HG03060 (cell line): Measurements from ENCODE around the gene UBE2E2.

Experiments used
- ATAC-seq: cut with Tn5 transposase; IDR thresholded peaks from one replicate; pipeline ENCODE4 v1.9.1; 2021; ENCODE audit warnings: low read depth, moderate number of reproducible peaks; ENCODE audit not compliant: unreplicated experiment

UBE2E2 gene

DNA sequence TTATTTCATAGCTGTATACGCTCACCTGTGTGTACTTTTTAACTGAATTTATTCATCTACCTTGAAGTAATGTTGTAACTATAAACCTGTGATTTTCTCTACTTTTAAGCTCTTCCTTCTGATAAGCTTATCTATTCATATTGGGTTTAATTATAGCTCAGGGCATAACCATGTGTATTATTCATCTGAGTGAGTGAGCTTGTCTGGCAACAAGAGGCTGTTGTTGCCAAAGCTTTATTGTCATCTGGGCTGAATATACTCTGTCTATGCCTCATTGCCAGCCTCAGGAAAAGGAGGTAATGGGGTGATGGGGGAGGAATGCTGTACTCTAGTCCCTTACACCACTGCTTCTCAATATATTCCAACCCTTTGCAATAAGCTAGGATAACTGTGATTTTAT, 292.4 kb downstream of the UBE2E2 start:
- ATAC-seq, result no peak

GRCh38 chr3:23496165-23496564, 293.0 kb downstream of the UBE2E2 start:
- no peak for ATAC-seq

GRCh38 chr3:23497156-23497555, 294.0 kb downstream of the UBE2E2 start:
- no peak for ATAC-seq

GRCh38 chr3:23501201-23501802, 298.2 kb downstream of the UBE2E2 start:
- ATAC-seq, result no peak

DNA sequence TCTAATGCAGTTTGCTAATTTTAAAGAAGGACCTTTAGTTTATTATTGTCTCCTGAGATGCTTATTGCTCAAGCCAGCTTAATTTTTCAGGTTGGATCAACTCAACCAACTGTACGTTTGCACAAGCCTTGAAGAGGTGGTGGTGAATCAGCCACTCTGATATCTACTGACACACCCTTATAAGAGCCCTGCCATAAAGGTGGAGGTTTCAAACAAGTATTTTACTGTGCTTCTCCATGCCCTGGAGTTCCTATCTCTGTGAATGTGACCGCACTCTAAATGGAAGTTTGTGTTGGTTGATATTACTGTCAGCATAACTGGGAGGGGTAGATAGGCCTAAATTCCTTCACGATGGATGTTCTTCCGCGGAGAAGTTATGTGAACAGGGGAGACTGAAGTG, 305.3 kb downstream of the UBE2E2 start:
- no peak for ATAC-seq

DNA sequence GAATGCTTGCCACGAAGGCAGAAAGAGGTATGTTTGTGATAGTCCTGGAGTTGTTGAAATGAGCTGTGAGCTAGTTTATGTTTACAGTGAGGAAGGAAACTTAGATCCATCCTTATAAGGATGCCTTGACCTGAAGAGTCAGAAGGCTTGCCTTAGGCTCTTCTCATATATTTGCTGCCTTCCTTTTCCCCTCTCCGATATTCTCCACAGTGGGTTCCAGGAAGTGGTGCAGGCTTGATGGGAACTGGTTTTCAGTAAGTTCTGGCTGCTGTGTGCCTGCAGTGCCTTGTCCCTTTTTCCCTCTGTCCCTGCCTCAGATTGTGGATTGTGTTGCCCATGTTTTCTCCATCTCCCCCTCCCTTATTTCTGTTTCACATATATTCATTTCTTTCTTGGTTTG, 315.3 kb downstream of the UBE2E2 start:
- no peak for ATAC-seq

GRCh38 chr3:23519314-23520208, 316.4 kb downstream of the UBE2E2 start:
- peak; percentile 67 for ATAC-seq

DNA sequence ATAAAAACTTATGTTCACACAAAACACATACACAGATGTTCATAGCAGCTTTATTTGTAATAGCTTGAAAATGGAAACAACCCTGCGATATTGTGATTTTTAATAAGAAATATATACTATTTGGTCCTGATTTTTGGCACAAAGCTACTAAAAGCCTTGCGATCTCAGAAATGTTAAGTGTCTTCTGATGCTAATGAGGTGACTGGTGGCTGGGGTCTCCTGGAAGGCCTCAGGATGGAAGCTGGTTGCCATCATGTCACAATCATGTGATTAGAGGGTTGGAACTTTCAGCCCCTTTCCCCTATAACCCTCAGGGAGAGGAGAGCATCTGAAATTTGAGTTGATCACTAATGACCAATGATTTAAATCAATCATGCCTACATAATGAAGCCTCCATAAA, 324.2 kb downstream of the UBE2E2 start:
- no peak for ATAC-seq

DNA sequence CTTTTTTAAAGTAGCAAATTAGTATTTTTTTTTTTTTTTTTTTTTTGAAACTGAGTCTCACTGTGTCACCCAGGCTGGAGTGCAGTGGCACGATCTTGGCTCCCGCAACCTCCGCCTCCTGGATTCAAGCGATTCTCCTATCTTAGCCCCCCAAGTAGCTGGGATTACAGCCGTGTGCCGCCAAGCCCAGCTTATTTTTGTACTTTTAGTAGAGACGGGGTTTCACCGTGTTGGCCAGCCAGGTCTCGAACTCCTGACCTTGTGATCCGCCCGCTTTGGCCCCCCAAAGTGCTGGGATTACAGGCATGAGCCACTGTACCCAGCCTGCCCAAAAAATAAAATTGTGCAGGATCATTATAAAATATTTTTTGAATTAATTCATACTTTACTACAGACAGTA, 330.5 kb downstream of the UBE2E2 start:
- ATAC-seq, result no peak

GRCh38 chr3:23533996-23534395, 330.9 kb downstream of the UBE2E2 start:
- no peak for ATAC-seq

DNA sequence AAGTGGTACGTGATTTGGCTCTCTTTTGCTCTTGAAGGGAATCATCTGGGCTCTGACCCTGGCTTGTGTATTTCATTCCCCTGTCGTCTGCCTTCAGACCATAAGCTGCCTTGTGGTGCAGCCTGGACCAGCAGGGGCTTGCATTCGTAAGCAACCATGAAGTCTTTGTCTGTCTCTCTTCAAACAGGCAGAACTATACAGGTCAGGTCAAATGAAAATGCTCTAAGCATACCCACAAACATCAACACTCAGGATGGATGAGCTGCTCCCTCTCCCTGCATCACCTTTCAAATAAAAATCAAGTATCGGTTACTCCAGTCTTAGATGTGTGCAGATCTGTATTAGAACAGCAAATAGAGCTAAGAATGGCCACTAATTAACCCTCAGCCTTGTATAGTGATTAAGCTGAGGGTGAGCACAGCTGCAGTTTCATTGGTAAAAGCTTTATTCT, 334.0 kb downstream of the UBE2E2 start:
- no peak for ATAC-seq

DNA sequence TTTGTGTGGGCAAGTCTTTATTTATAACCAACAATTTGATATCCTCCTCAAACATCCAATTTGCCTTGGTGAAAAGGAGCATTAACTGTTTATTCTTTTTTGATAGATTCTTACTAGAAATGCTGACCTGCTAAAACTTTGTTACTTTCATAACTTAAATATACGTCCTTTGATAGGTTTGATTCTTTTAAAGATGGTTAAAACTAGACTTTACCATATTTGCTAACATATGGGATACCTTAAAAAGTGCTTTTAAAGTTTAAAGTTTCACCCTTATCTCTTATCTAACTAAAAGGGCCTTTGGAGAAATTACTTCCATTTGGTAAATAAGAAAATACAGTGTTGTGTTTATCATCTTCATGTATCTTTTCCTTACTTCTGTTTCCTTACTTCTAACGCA, 336.1 kb downstream of the UBE2E2 start:
- ATAC-seq, result no peak

DNA sequence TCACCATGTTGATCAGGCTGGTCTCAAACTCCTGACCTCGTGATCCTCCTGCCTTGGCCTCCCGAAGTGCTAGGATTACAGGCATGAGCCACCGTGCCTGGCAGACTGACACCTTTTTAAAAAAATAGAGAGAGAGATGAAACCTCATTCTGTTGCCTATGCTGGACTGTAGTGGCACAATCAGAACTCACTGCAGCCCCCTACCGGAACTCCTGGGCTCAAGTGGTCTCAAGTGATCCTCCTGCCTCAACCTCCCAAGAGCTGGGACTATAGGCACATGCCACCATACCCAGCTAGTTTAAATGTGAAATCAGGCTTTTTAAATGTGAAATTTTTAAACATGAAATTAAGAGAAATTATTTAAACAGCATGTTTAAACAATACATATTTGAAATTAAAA, 337.5 kb downstream of the UBE2E2 start:
- ATAC-seq, result no peak

- ATAC-seq, result no peak
Measured at GRCh38 chr3:23542079-23542478, 339.0 kb downstream of the UBE2E2 start.

DNA sequence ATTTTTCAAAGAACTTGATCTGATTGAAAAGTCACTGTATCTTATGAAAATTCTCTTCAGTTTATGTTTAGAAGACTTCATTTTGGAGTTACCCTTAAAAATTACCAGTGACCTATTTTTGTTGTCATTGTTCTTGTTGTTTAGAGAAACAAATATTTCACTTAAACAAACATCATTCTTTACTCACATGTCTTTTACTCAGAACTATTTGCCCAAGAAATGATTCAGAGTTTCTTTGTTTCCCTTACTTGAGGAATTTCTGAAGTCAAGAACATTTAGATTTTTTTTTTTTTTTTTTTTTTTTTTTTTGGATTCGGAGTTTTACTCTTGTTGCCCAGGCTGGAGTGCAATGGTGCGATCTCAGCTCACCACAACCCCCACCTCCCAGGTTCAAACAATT, 343.1 kb downstream of the UBE2E2 start:
- ATAC-seq, result no peak

DNA sequence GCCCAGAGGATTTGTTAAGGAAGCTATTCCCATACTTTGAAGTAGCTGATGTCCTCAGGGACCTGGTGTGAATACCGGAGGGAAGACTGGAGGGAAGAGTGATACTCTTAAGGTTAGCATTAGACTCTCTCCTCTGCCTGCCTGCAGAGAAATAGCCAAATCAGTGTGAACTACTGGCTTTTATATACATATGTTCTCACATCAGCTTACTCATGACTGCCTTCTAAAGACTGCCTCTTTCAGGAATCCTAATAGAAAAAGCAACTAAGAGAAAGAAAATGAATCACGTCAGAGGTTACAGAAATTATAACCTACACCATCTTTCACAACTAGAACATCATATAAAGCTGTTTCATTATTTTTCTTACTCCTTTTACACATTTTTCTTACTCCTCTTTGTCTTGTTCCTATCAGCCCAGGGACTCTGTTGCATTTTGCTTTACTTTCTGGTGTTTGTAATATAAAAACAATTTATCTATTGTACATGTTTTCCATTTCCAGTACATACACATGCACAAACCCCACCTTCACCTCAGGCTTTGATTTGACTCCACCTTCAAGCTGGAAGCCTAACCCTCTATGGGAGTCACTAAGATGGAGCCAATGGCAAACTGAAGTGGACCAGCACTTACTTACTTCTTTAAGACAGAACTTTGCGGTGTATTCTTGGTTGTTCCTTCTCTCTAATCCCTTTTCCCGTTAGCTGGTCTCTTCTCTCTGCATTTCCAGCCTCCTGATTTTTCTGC, 345.0 kb downstream of the UBE2E2 start:
- no peak for ATAC-seq

DNA sequence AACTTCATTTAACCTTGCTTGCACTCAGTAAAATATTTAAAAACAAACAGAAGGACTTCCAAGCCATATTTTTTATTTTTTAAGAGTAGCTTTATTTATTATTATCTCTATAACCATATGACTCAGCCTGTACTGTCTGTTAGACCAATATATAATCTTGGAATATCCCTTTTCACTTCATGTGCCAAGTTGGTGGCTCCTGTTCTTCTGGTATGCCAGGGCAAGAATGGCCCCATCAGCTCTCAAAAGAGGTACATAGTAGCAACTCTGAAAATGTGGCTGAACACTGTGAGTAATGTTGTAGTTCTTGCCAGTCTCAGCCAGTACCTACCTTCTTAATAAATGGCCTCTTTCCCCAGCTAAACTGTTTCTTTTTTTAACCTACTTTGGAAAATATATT, 345.6 kb downstream of the UBE2E2 start:
- no peak for ATAC-seq

DNA sequence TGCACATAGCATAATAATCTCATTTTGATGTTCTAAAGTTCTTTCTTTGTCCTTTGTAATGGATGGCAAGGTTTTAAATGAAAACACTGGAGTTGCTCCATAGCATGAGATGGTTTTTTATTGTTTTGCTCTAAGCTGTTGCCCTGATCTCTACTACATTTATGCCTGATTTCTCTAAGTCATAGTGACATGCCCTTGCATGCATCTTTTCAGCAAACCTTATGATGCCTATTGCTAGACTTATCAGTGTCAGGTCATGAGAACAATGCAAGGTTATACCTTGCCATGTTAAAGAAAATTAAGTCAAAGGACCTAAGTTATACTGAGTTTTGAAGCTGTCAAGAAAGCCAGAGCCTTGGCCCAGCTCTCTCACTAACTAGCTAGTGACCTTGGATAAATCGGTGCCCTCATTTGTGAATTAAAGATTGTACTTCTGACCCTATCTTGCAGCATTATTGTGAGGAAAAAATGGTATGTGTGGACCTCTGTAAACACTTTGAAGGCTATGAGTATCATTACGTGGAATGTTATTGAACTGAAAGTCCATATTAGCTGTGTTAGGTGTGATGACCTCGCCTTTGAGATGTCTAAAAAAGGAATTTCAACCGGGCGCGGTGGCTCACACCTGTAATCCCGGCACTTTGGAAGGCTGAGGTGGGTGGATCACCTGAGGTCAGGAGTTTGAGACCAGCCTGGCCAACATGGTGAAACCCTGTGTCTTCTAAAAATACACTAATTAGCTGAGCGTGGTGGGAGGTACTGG, 346.2 kb downstream of the UBE2E2 start:
- ATAC-seq, result no peak

DNA sequence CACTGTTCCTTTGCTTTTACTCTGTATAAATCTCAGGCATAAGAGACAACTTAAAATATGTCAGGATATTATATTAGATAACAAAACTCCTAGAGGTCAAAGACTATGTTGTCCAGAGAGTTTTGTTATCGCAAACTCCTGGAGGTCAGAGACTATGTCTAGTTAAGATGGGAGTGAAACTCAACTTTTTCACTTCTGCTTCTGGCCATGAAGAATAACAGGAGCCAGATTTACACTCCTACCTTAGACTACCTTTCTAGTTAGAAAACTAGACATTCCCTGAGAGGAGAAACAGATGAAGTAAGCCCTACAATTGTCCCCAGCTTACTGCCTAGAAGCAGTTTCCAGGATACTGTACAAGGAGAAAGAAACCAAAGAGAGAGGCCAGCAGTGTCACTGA, 347.3 kb downstream of the UBE2E2 start:
- peak; percentile 71 for ATAC-seq

GRCh38 chr3:23552506-23552905, 349.4 kb downstream of the UBE2E2 start:
- ATAC-seq, result no peak

DNA sequence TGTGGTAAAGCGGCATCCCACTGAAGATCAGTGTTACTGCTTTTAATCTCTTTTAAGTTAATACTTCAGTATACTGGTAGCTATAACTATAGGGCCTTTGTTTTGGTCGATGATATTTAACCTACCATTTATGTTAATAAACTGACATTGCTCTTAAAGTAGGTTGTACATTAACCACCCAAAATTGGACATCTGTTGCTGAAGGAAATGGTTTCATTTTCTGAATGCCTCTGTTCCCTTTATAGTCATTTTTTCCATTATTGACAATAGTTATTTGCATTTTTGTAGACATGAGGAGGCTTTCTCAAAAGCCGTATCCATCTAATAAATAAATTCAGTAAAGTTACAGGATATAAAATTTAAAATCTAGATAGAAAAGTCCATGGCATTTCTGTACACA, 350.2 kb downstream of the UBE2E2 start:
- peak; percentile 44 for ATAC-seq
